Heart right ventricle (tissue), 16 donors: Measurements from ENCODE around the gene C11orf21. TPM values are rescaled to one million over a fixed set of nuclear protein-coding genes. Genes with fewer than 3 reads are reported as not detected.

Experiments
- ATAC-seq, 8 donors: fragments of 200-7000 bp; cut with Tn5 transposase; one replicate each; pipeline ENCODE4 v1.9.1; 2020; ENCODE audit warnings: mild to moderate bottlenecking in 8 of 8, moderate library complexity in 8 of 8, moderate number of reproducible peaks in 1 of 8
- DNase-seq, 2 donors: peaks; one replicate each; pipeline ENCODE4 v3.0.0-alpha.2; 2020
- H3K27ac ChIP-seq, 10 donors: fragments of 200-600 bp; sonication (generic) in 2 of 10; one replicate each; pipeline versions ENCODE4 v1.5.0 to v1.8.0; 2020 to 2022; ENCODE audit warnings: mild to moderate bottlenecking in 3 of 10
- H3K27me3 ChIP-seq, 7 donors: fragments of 200-600 bp; one replicate each; pipeline ENCODE4 v1.8.0; 2021 to 2022; ENCODE audit warnings: mild to moderate bottlenecking in 2 of 7
- H3K36me3 ChIP-seq, 9 donors: fragments of 200-600 bp; sonication (generic) in 1 of 9; one replicate each; pipeline versions ENCODE4 v1.5.0 to v1.8.0; 2020 to 2022; ENCODE audit warnings: mild to moderate bottlenecking in 2 of 9
- H3K4me1 ChIP-seq, 9 donors: fragments of 200-600 bp; sonication (generic) in 1 of 9; one replicate each; pipeline versions ENCODE4 v1.5.0 to v1.8.0; 2020 to 2022; ENCODE audit warnings: mild to moderate bottlenecking in 4 of 9
- H3K4me3 ChIP-seq, 10 donors: fragments of 200-600 bp; sonication (generic) in 2 of 10; one replicate each; pipeline versions ENCODE4 v1.5.0 to v1.8.0; 2020 to 2022; ENCODE audit warnings: mild to moderate bottlenecking in 7 of 10, moderate library complexity in 2 of 10
- H3K9me3 ChIP-seq, 11 donors: fragments of 200-600 bp in 10 of 11; sonication (generic) in 2 of 11; one replicate each; pipeline versions ENCODE4 v1.5.0 to v1.8.0; 2013 to 2022; ENCODE audit warnings: mild to moderate bottlenecking in 2 of 11, control low read depth in 1 of 11, moderate library complexity in 1 of 11
- CTCF ChIP-seq, 9 donors: fragments of 200-600 bp; sonication (generic) in 2 of 9; IDR thresholded peaks; one replicate each; pipeline versions ENCODE4 v1.5.0 to v1.8.0; 2021 to 2022; ENCODE audit warnings: antibody characterized with exemption in 9 of 9, mild to moderate bottlenecking in 5 of 9, moderate library complexity in 1 of 9
- WGBS, 2 donors: extraction: QIAGEN DNeasy Blood & Tissue Kit; methylation state at CpG; one replicate each; pipeline ENCODE4 v1.1.7; 2013; ENCODE audit warnings: inconsistent platforms in 1 of 2; 5-methylcytosine and 5-hydroxymethylcytosine counted together
- intact Hi-C, 10 donors: fragments of 100-400 bp; cut with DNase I; formaldehyde crosslinking; loops; one replicate each; pipeline versions ENCODE4 v1.11.1 to v1.14.2; 2022
- long read RNA-seq, 3 donors: library from polyadenylated mRNA; unstranded; transcript quantifications; one replicate each; pipeline ENCODE4 v2.0.0, GENCODE V29; 2020 to 2021
- polyA plus RNA-seq, 2 donors: library from polyadenylated mRNA; stranded (reverse); fragments of 200-250 nt; gene quantifications; one replicate each; pipeline ENCODE4 v1.2.3, GENCODE V29; 2013
- total RNA-seq, 10 donors: library from RNA; stranded (reverse); fragmentation: NEBNext Ultra II Directional in 3 of 10; extraction: Animal tissue kit (Norgen Biotek cat#: 25700) in 3 of 10; gene quantifications; one replicate each; pipeline versions ENCODE4 v1.2.1 to v1.2.4, GENCODE V29; 2021 to 2023
- donor health status: Arrhythmogenic right ventricular cardiomyopathy.
- donor health status: ischemic (EF 13 %, LVEDD 7.1; RV severe dilation, severe dysfunction).
- donor health status: healthy with polysubstance abuse.
- donor health status: DM: no; HTN: yes; CAD: no.
- donor health status: DM: no; HTN: no; CAD: no.
- donor health status: ischemic (EF 25% LVEDD 6.9; RV normal size, moderate dysfunction).
- donor health status: ischemic (EF 25% LVEDD 5.7; RV mildly dilated, moderate dysfunction).
- donor health status: healthy.
- donor health status: DM: yes; HTN: yes; CAD: no.
- donor health status: Ischemic cardiomyopathy.
- donor health status: ischemic (EF 35%, LVEDD 5.7; RV mildly dilated, moderate dysfunction).
- donor health status: nonischemic (EF 11% LVEDD 7.7; RV severe dilation, severe dysfunction).
- donor health status: DM: yes; HTN: yes; CAD: no.
- donor health status: PGD.
- donor health status: ischemic (EF 29% LVEDD 5.4; RV normal size, mild dysfunction).
- donor health status: nonischemic (EF 23%, LVEDD 6.1; RV moderate dilation, normal function).

The C11orf21 gene
- total RNA-seq (10 to 100 TPM; 15.1 to 56.2 (median 31.1) TPM), polyA plus RNA-seq (10 to 100 TPM in 1 of 2 donors, 1 to 10 TPM in 1; 2.6 to 73.4 TPM)
- long read RNA-seq, donor 1, transcript C11orf21-201 (4 exons, 2,956 nt), result major isoform, 23 of 124 reads
- long read RNA-seq, donor 1, partial matches to known transcripts, result 44 of 124 reads
- long read RNA-seq, donor 1, other reads (novel, unspliced or antisense), result 57 of 124 reads
- long read RNA-seq, donor 2, transcript C11orf21-201 (4 exons, 2,956 nt), result major isoform, 13 of 117 reads
- long read RNA-seq, donor 2, partial matches to known transcripts, result 36 of 117 reads
- long read RNA-seq, donor 2, other reads (novel, unspliced or antisense), result 66 of 117 reads
- long read RNA-seq, donor 3, transcript C11orf21-201 (4 exons, 2,956 nt), result major isoform, 9 of 28 reads
- long read RNA-seq, donor 3, partial matches to known transcripts, result 5 of 28 reads
- long read RNA-seq, donor 3, other reads (novel, unspliced or antisense), result 14 of 28 reads

GRCh38 chr11:2301631-2302305 lies at the start of gene C11orf21, which contains the start of gene TSPAN32:
Gene C11orf21 (minus strand): TSS chr11:2301918. CDS start chr11:2301808, 110 bp downstream.
Gene TSPAN32 (plus strand): TSS chr11:2302013. CDS start chr11:2302150, 137 bp downstream.
- H3K36me3 ChIP-seq, result peaks cover 0 to 14% (median 0%) of the 10 kb centered on the region in 9 donors
- peak within 1 kb of the TSS; percentile 77 to 96 (median 90) for H3K27ac ChIP-seq
- peak within 1 kb of the TSS in 9 of 10 donors; percentile 28 to 58 (median 49) for H3K4me3 ChIP-seq
- DNase-seq (peak; percentile 63 to 77), ATAC-seq (peak; percentile 17 to 48 (median 42))
- no peaks in the 10 kb centered on the region for H3K27me3 ChIP-seq
- 40 to 41% methylated on average over 16 of the region's 16 CpGs for WGBS, 2 donors
- intact Hi-C loops, result loop anchor here in 9 of 10 donors (2.0 to 10.0 kb wide), 10 partner anchors 73 to 593 kb away; partner anchors contain the start of genes CD81 (in 1 of the 9), CDKN1C (in 1 of the 9) and TSSC4 (in 1 of the 9)
- no peak for TF ChIP-seq CTCF (IDR thresholded peaks at IDR 0.05)
- H3K4me1 ChIP-seq, result peaks cover 18 to 73% (median 35%) of the 10 kb centered on the region in 9 donors
- H3K9me3 ChIP-seq, result no peaks in the 10 kb centered on the region

GRCh38 chr11:2348986-2349385 lies 47.3 kb upstream of the C11orf21 start:
- H3K4me1 ChIP-seq, result no peaks in the 10 kb centered on the region
- no peaks in the 10 kb centered on the region for H3K36me3 ChIP-seq
- ATAC-seq (no peak), DNase-seq (no peak)
- H3K9me3 ChIP-seq, result peaks cover 0 to 28% (median 10%) of the 10 kb centered on the region in 11 donors
- no peaks in the 10 kb centered on the region for H3K27me3 ChIP-seq
- TF ChIP-seq CTCF (IDR thresholded peaks at IDR 0.05), result no peak
- WGBS, 2 donors, result 95 to 100% methylated on average over 1 of the region's 1 CpG
- intact Hi-C loops, result no loop called here
- H3K27ac ChIP-seq, result no peak overlapping the region
- H3K4me3 ChIP-seq, result no peak overlapping the region

- no peaks in the 10 kb centered on the region for H3K4me1 ChIP-seq
- intact Hi-C loops, result no loop called here
- no peaks in the 10 kb centered on the region for H3K36me3 ChIP-seq
- H3K27ac ChIP-seq, result no peak overlapping the region
- TF ChIP-seq CTCF (IDR thresholded peaks at IDR 0.05), result no peak
- WGBS, 2 donors, result 88 to 96% methylated on average over 9 of the region's 9 CpGs
- H3K9me3 ChIP-seq, result peaks cover 0 to 28% (median 10%) of the 10 kb centered on the region in 11 donors
- H3K4me3 ChIP-seq, result no peak overlapping the region
- DNase-seq (no peak), ATAC-seq (no peak)
- H3K27me3 ChIP-seq, result no peaks in the 10 kb centered on the region
Observed at GRCh38 chr11:2347308-2347830, 45.7 kb upstream of the C11orf21 start.
